Upper lobe of left lung (tissue), 4 donors: Measurements from ENCODE around the gene CEP104.

Experiments used
- POLR2A ChIP-seq, 4 donors: fragments of 450-650 bp; IDR thresholded peaks; one replicate each; pipeline ENCODE4 v1.5.1; 2016 to 2017; ENCODE audit warnings: antibody characterized with exemption in 4 of 4, mild to moderate bottlenecking in 2 of 4
- TF ChIP-seq, protein P1 (sequence below), 6 experiments: fragments of 450-650 bp in 4 of 6; fragments of 200-600 bp in 2 of 6; sonication (generic) in 2 of 6; IDR thresholded peaks; one replicate each; pipeline ENCODE4 v1.5.1; 2016 to 2019; ENCODE audit warnings: antibody characterized with exemption in 6 of 6

DNA sequence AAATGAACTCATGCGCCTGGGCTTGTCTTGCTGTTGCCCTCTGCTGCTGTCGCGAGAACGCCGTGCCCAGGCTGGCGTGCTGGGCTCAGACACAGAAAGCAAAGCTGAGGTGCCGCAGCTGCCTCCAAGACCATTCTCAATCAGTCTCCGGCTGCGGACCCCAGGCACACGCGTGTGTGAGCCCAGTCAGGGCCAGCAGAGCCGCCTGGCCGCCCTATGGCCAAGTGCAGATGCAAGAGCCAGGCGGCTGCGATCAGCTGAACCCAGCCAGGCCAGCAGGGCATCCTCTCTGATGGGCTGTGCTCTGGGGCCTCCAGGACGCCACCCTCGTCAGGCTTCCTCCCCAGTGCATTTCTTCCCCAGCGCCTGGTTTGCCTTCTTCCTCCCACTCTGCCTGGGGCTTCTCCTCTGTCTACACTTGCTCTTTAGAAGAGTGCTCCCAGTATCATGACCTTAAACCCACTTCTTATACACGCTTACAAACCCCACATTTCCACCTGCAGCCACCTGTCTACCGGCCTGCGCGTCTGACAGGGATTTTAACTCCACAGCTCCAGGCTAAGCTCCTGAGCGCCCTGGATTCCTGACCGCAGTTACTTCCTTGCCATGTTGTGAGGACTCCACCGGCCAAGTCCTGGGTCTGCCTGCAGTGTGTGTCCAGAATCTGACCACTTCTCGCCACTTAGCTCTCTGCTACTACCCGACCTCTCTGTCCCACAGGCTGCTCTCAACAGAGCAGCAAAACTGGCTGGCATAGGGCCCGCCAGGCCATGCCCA, 39.0 kb downstream of the CEP104 start:
- TF ChIP-seq, protein P1, sequence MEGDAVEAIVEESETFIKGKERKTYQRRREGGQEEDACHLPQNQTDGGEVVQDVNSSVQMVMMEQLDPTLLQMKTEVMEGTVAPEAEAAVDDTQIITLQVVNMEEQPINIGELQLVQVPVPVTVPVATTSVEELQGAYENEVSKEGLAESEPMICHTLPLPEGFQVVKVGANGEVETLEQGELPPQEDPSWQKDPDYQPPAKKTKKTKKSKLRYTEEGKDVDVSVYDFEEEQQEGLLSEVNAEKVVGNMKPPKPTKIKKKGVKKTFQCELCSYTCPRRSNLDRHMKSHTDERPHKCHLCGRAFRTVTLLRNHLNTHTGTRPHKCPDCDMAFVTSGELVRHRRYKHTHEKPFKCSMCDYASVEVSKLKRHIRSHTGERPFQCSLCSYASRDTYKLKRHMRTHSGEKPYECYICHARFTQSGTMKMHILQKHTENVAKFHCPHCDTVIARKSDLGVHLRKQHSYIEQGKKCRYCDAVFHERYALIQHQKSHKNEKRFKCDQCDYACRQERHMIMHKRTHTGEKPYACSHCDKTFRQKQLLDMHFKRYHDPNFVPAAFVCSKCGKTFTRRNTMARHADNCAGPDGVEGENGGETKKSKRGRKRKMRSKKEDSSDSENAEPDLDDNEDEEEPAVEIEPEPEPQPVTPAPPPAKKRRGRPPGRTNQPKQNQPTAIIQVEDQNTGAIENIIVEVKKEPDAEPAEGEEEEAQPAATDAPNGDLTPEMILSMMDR (IDR thresholded peaks at IDR 0.05): no peak
- TF ChIP-seq POLR2A (IDR thresholded peaks at IDR 0.05): no peak
